ENCODE data around the gene CYP27B1.
A peak's percentile ranks its signal among the peaks of the same experiment; 100 is the strongest.

CYP27B1 gene

GRCh38 chr12:57739914-57740538 is 26.9 kb downstream of the CYP27B1 start:
- TF ChIP-seq ZBTB7A (IDR thresholded peaks at IDR 0.05; ENCODE audit: low read depth), result no peak
- TF ChIP-seq RAD21 (IDR thresholded peaks at IDR 0.05; ENCODE audit: low read depth), result no peak
- TF ChIP-seq YY1 (IDR thresholded peaks at IDR 0.05; ENCODE audit: low read depth), result no peak
- no peak for TF ChIP-seq TEAD4 (IDR thresholded peaks at IDR 0.05)
- TF ChIP-seq MAX (IDR thresholded peaks at IDR 0.05), result no peak

GRCh38 chr12:57739387-57739786 is 27.5 kb downstream of the CYP27B1 start:
- no peak for TF ChIP-seq EP300 (IDR thresholded peaks at IDR 0.05; ENCODE audit: borderline replicate concordance)
- no peak for TF ChIP-seq TCF12 (IDR thresholded peaks at IDR 0.05; ENCODE audit: low read depth)
- TF ChIP-seq NFIC (IDR thresholded peaks at IDR 0.05), result no peak
- TF ChIP-seq ZBTB7A (IDR thresholded peaks at IDR 0.05; ENCODE audit: low read depth), result no peak
- TF ChIP-seq RAD21 (IDR thresholded peaks at IDR 0.05; ENCODE audit: low read depth), result no peak
- TF ChIP-seq EGR1 (IDR thresholded peaks at IDR 0.05), result no peak
- no peak for TF ChIP-seq FOXM1 (IDR thresholded peaks at IDR 0.05; ENCODE audit: borderline replicate concordance, low read depth)
- TF ChIP-seq TAF1 (IDR thresholded peaks at IDR 0.05; ENCODE audit: low read depth), result no peak
- TF ChIP-seq TEAD4 (IDR thresholded peaks at IDR 0.05), result no peak

- no peak for TF ChIP-seq NFIC (IDR thresholded peaks at IDR 0.05)
- TF ChIP-seq YY1 (IDR thresholded peaks at IDR 0.05; ENCODE audit: low read depth), result peak; percentile 59
Observed at GRCh38 chr12:57738661-57739237, 28.1 kb downstream of the CYP27B1 start, which contains the start of gene AGAP2. AGAP2 (minus strand) TSS chr12:57738742; CDS start chr12:57738246, 496 bp downstream.

GRCh38 chr12:57737467-57738460 is 29.1 kb downstream of the CYP27B1 start:
- TF ChIP-seq NFIC (IDR thresholded peaks at IDR 0.05) (no peak), CEBPB (IDR thresholded peaks at IDR 0.05) (no peak), TEAD4 (IDR thresholded peaks at IDR 0.05) (no peak), ZBTB7A (IDR thresholded peaks at IDR 0.05; ENCODE audit: low read depth) (peak; percentile 62; the same call in 1 of the 2 replicates), USF1 (IDR thresholded peaks at IDR 0.05) (no peak), REST (IDR thresholded peaks at IDR 0.05; ENCODE audit: low read depth) (no peak), MAX (IDR thresholded peaks at IDR 0.05) (no peak)

GRCh38 chr12:57736741-57737466 is 30.0 kb downstream of the CYP27B1 start:
- no peak for TF ChIP-seq RAD21 (IDR thresholded peaks at IDR 0.05; ENCODE audit: low read depth)
- TF ChIP-seq EP300 (IDR thresholded peaks at IDR 0.05; ENCODE audit: borderline replicate concordance), result no peak
- no peak for TF ChIP-seq CREB1 (IDR thresholded peaks at IDR 0.05; ENCODE audit: low read depth)

GRCh38 chr12:57735952-57736740 is 30.7 kb downstream of the CYP27B1 start:
- peak; percentile 33; the same call in 1 of the 2 replicates for TF ChIP-seq RAD21 (IDR thresholded peaks at IDR 0.05; ENCODE audit: low read depth)
- TF ChIP-seq NFIC (IDR thresholded peaks at IDR 0.05), result no peak
- TF ChIP-seq TAF1 (IDR thresholded peaks at IDR 0.05; ENCODE audit: low read depth), result no peak
- TF ChIP-seq EP300 (IDR thresholded peaks at IDR 0.05; ENCODE audit: borderline replicate concordance), result no peak
- TF ChIP-seq CREB1 (IDR thresholded peaks at IDR 0.05; ENCODE audit: low read depth), result no peak
- no peak for TF ChIP-seq TEAD4 (IDR thresholded peaks at IDR 0.05)
- no peak for TF ChIP-seq EGR1 (IDR thresholded peaks at IDR 0.05)
- TF ChIP-seq REST (IDR thresholded peaks at IDR 0.05; ENCODE audit: low read depth), result no peak
- no peak for TF ChIP-seq YY1 (IDR thresholded peaks at IDR 0.05; ENCODE audit: low read depth)
- no peak for TF ChIP-seq USF1 (IDR thresholded peaks at IDR 0.05)
- TF ChIP-seq TCF12 (IDR thresholded peaks at IDR 0.05; ENCODE audit: low read depth), result no peak
- TF ChIP-seq ZBTB7A (IDR thresholded peaks at IDR 0.05; ENCODE audit: low read depth), result 0 out of 2 replicates have a peak, but pooled peaks have one; percentile 22

All from Ishikawa (cell line).